ENCODE data around the gene MYO6.

DNA sequence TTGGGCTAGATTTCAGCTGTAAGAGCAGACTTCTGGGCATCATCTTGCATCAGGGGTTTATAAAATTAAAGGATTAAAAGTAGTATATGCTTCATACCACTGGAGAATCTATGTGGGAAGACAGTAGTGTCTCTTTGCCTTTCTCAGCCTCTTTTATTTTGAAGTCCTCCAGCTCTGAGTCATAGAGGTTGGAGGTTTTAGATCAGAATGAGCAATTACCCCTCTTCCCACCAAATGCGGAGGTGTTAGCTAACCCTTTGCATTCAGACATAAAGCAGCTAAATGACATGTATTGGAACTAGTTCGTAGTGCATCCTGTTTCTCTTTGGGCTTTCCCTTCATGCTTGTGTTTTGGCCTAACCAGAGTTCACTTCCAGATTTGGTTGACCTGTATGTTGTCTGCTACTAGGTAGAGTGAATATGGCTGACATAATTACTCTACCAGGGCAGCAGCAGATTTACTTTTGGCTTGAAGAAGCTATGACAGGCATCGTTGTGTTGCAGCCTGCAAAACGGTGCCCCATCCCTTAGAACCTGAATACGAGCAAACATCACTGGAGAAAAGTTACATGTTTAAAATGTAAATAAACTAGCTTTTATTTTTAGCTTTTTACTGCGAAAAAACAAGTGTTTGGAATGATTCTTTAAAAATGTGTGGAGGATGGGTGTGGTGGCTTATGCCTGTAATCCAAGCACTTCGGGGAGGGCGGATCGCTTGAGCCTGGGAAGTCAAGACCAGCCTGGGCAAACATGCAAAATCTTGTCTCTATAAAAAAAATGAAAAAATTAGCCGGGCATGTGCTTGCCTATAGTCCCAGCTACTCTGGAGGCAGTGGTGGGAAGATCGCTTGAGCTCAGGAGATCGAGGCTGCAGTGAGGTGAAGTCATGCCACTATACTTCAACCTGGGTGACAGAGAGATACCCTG lies 82.2 kb downstream of the MYO6 start:
- TF ChIP-seq, protein P1, sequence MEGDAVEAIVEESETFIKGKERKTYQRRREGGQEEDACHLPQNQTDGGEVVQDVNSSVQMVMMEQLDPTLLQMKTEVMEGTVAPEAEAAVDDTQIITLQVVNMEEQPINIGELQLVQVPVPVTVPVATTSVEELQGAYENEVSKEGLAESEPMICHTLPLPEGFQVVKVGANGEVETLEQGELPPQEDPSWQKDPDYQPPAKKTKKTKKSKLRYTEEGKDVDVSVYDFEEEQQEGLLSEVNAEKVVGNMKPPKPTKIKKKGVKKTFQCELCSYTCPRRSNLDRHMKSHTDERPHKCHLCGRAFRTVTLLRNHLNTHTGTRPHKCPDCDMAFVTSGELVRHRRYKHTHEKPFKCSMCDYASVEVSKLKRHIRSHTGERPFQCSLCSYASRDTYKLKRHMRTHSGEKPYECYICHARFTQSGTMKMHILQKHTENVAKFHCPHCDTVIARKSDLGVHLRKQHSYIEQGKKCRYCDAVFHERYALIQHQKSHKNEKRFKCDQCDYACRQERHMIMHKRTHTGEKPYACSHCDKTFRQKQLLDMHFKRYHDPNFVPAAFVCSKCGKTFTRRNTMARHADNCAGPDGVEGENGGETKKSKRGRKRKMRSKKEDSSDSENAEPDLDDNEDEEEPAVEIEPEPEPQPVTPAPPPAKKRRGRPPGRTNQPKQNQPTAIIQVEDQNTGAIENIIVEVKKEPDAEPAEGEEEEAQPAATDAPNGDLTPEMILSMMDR (IDR thresholded peaks at IDR 0.05), result no peak
- no peak for TF ChIP-seq ZFX (IDR thresholded peaks at IDR 0.05; ENCODE audit: borderline replicate concordance)

Data from 22Rv1 (cell line).